ENCODE measurements around the gene UBE2N.

- TF ChIP-seq CTCF (IDR thresholded peaks at IDR 0.05) (no peak), POLR2A (IDR thresholded peaks at IDR 0.05) (no peak)
These were observed 25.0 kb upstream of the UBE2N start for GRCh38 chr12:93466625-93467350.
